ENCODE measurements around the gene TMCC1.

- no peak for TF ChIP-seq FOXM1 (IDR thresholded peaks at IDR 0.05; ENCODE audit: low read depth, low read length)
- TF ChIP-seq, protein P1, sequence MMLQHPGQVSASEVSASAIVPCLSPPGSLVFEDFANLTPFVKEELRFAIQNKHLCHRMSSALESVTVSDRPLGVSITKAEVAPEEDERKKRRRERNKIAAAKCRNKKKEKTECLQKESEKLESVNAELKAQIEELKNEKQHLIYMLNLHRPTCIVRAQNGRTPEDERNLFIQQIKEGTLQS (IDR thresholded peaks at IDR 0.05; ENCODE audit: borderline replicate concordance, extremely low read depth, low read depth, low read length) = no peak
Measured at GRCh38 chr3:129665024-129665768, 228.3 kb downstream of the TMCC1 start.

Measured in GM12878 (cell line).